GM19324 (cell line): ENCODE results near the gene UBL3.

Experiments used
- ATAC-seq: cut with Tn5 transposase; IDR thresholded peaks from one replicate; pipeline ENCODE4 v1.9.1; 2021; ENCODE audit warnings: mild to moderate bottlenecking, moderate library complexity; ENCODE audit not compliant: unreplicated experiment, low FRiP score

Gene UBL3

GRCh38 chr13:29763436-29764180 is 86.8 kb downstream of the UBL3 start:
- no peak for ATAC-seq

- no peak for ATAC-seq
Measured at GRCh38 chr13:29761815-29762214, 88.6 kb downstream of the UBL3 start.

- ATAC-seq, result no peak
Measured at GRCh38 chr13:29761160-29761559, 89.3 kb downstream of the UBL3 start.

- no peak for ATAC-seq
Measured at GRCh38 chr13:29760544-29760943, 89.9 kb downstream of the UBL3 start.

- ATAC-seq, result peak; percentile 65
Measured at GRCh38 chr13:29758531-29759114, 91.8 kb downstream of the UBL3 start.

- no peak for ATAC-seq
Measured at GRCh38 chr13:29756506-29756905, 93.9 kb downstream of the UBL3 start.

- no peak for ATAC-seq
Measured at GRCh38 chr13:29754473-29754806, 96.0 kb downstream of the UBL3 start.

- no peak for ATAC-seq
Measured at GRCh38 chr13:29753618-29754472, 96.6 kb downstream of the UBL3 start.

- ATAC-seq, result no peak
Measured at GRCh38 chr13:29752175-29752574, 98.2 kb downstream of the UBL3 start.

- ATAC-seq, result no peak
Measured at GRCh38 chr13:29750183-29750530, 100.3 kb downstream of the UBL3 start.

GRCh38 chr13:29749401-29750182 is 100.8 kb downstream of the UBL3 start:
- no peak for ATAC-seq

GRCh38 chr13:29748097-29748496 is 102.3 kb downstream of the UBL3 start:
- ATAC-seq, result no peak

- no peak for ATAC-seq
Measured at GRCh38 chr13:29746148-29746677, 104.2 kb downstream of the UBL3 start.

- ATAC-seq, result no peak
Measured at GRCh38 chr13:29745704-29746103, 104.7 kb downstream of the UBL3 start.

- no peak for ATAC-seq
Measured at GRCh38 chr13:29743201-29743786, 107.1 kb downstream of the UBL3 start.

GRCh38 chr13:29740961-29741360 is 109.5 kb downstream of the UBL3 start:
- no peak for ATAC-seq

- ATAC-seq, result no peak
Measured at GRCh38 chr13:29737061-29737460, 113.4 kb downstream of the UBL3 start.

- no peak for ATAC-seq
Measured at GRCh38 chr13:29733147-29733611, 117.2 kb downstream of the UBL3 start.

- ATAC-seq, result no peak
Measured at GRCh38 chr13:29730253-29730652, 120.2 kb downstream of the UBL3 start.

GRCh38 chr13:29722415-29722814 is 128.0 kb downstream of the UBL3 start:
- ATAC-seq, result no peak
